K562 (cell line): ENCODE results near the gene MOB4. TPM values are rescaled to one million over a fixed set of nuclear protein-coding genes. Genes with fewer than 3 reads are reported as not detected.

ENCODE experiments used
- ATAC-seq: fragments of 200-7000 bp; cut with Tn5 transposase; 3 replicates; pipeline ENCODE4 v1.9.1; 2020; ENCODE audit warnings: moderate library complexity
- Bru-seq: library from RNA; stranded (reverse); fragments of 400-500 nt; gene quantifications from one replicate; lab custom pipeline; 2021; lab: Mats Ljungman, UMichigan
- BruChase-seq, 2 experiments: library from RNA; stranded (reverse); fragments of 400-500 nt; gene quantifications; one replicate each; lab custom pipeline; 2021; lab: Mats Ljungman, UMichigan
- BruUV-seq: library from RNA; stranded (reverse); fragments of 400-500 nt; replicated peaks from 2 replicates; lab custom pipeline; 2021; lab: Mats Ljungman, UMichigan
- CTCF ChIA-PET: fragments of 300-600 bp; formaldehyde crosslinking; extraction: SDS; loops from one replicate; lab custom pipeline; 2021; ENCODE audit warnings: low intra/inter-chr PET ratio; lab: Yijun Ruan, JAX
- POLR2A ChIA-PET: fragments of 300-600, 350-650 bp; sonication (Branson Sonifier 250); formaldehyde crosslinking; extraction: SDS; loops from one replicate; lab custom pipeline; 2021; ENCODE audit warnings: antibody characterized with exemption, inconsistent platforms; lab: Yijun Ruan, JAX
- DNase-seq, 4 experiments: peaks; one replicate each; pipeline versions ENCODE4 v3.0.0 to v3.0.0-alpha.2; 2011 to 2018; ENCODE audit warnings: low spot score in 3 of 4, mixed read lengths in 3 of 4; ENCODE audit errors: extremely low read depth in 1 of 4
- FAIRE-seq: peaks from 2 replicates; lab custom pipeline; 2011; peaks lifted over from hg19 to GRCh38; lab: Jason Lieb, UNC
- H2AFZ ChIP-seq: 2 replicates; pipeline ENCODE4 v1.6.0; 2011; ENCODE audit warnings: low read depth, low read length, control low read depth, inconsistent platforms
- H3K27ac ChIP-seq: fragments of 200-600 bp; 3 replicates; pipeline ENCODE4 v1.8.0; 2011; ENCODE audit warnings: low read depth, mild to moderate bottlenecking, control low read depth, inconsistent platforms, low read length, moderate library complexity, mixed read lengths; ENCODE audit errors: extremely low read depth
- H3K27me3 ChIP-seq, 2 experiments: fragments of 300-600 bp in 1 of 2; 2 replicates in 1 of 2; 3 replicates in 1 of 2; pipeline versions ENCODE4 v1.6.0 to v1.8.0; 2011; ENCODE audit warnings: inconsistent platforms in 2 of 2, low read length in 2 of 2, mild to moderate bottlenecking in 1 of 2, mixed read lengths in 1 of 2, moderate library complexity in 1 of 2; ENCODE audit not compliant: control insufficient read depth in 2 of 2, insufficient read depth in 2 of 2
- H3K36me3 ChIP-seq: fragments of 300-600 bp; 3 replicates; pipeline ENCODE4 v1.8.0; 2011; ENCODE audit warnings: mild to moderate bottlenecking, low read length, inconsistent platforms; ENCODE audit not compliant: control insufficient read depth, insufficient read depth
- H3K4me1 ChIP-seq, 2 experiments: fragments of 200-600 bp in 1 of 2; replicated peaks in 1 of 2; 2 replicates in 1 of 2; 3 replicates in 1 of 2; pipeline versions ENCODE4 v1.5.1 to v1.8.0; 2011; ENCODE audit warnings: inconsistent platforms in 2 of 2, low read length in 2 of 2, mild to moderate bottlenecking in 1 of 2, mixed read lengths in 1 of 2, moderate library complexity in 1 of 2; ENCODE audit not compliant: control insufficient read depth in 2 of 2, insufficient read depth in 2 of 2
- H3K4me2 ChIP-seq: 2 replicates; pipeline ENCODE4 v1.6.1; 2011; ENCODE audit warnings: low read length, control low read depth, inconsistent platforms, mixed read lengths; ENCODE audit not compliant: insufficient read depth
- H3K4me3 ChIP-seq: fragments of 200-600 bp; sonication (generic), shearing (Covaris generic); 2 replicates; pipeline ENCODE4 v1.5.1; 2016; ENCODE audit warnings: control low read depth, inconsistent platforms
- H3K79me2 ChIP-seq: fragments of 200-600 bp; 3 replicates; pipeline ENCODE4 v1.8.0; 2011; ENCODE audit warnings: low read length, inconsistent platforms; ENCODE audit not compliant: control insufficient read depth, insufficient read depth
- H3K9ac ChIP-seq, 2 experiments: 2 replicates each; pipeline versions ENCODE4 v1.6.0 to v1.6.1; 2011; ENCODE audit warnings: low read depth in 2 of 2, low read length in 2 of 2, control low read depth in 1 of 2, inconsistent platforms in 1 of 2, mild to moderate bottlenecking in 1 of 2, mixed read lengths in 1 of 2; ENCODE audit not compliant: insufficient read depth in 1 of 2
- H3K9me1 ChIP-seq: one replicate; pipeline ENCODE4 v1.6.0; 2011; ENCODE audit warnings: inconsistent platforms, mild to moderate bottlenecking, low read length, moderate library complexity; ENCODE audit not compliant: control insufficient read depth, insufficient read depth
- H3K9me3 ChIP-seq: replicated peaks from 2 replicates; pipeline ENCODE4 v1.5.1; 2011; ENCODE audit warnings: low read depth, low read length, inconsistent platforms; ENCODE audit not compliant: control insufficient read depth, insufficient read depth
- H4K20me1 ChIP-seq: replicated peaks from 2 replicates; pipeline ENCODE4 v1.6.1; 2011; ENCODE audit warnings: low read length, inconsistent platforms, mixed read lengths; ENCODE audit not compliant: control insufficient read depth, insufficient read depth
- CCAR2 ChIP-seq: fragments of 200-400 bp; formaldehyde crosslinking; IDR thresholded peaks from 2 replicates; pipeline ENCODE4 v1.6.1; 2017; ENCODE audit warnings: mild to moderate bottlenecking, low read depth, low read length
- HLTF ChIP-seq: fragments of 450-650 bp; IDR thresholded peaks from 2 replicates; pipeline ENCODE4 v1.6.1; 2016
- HNRNPH1 ChIP-seq: fragments of 200-400 bp; formaldehyde crosslinking; optimal IDR thresholded peaks from 2 replicates; pipeline ENCODE3; 2017; ENCODE audit warnings: low read depth, mild to moderate bottlenecking, low read length, moderate library complexity
- HNRNPK ChIP-seq: fragments of 200-400 bp; formaldehyde crosslinking; IDR thresholded peaks from one replicate; pipeline ENCODE4 v1.6.1; 2018; ENCODE audit warnings: mild to moderate bottlenecking, low read depth, low read length; ENCODE audit not compliant: poor library complexity, severe bottlenecking
- MCM2 ChIP-seq: fragments of 450-650 bp; IDR thresholded peaks from 2 replicates; pipeline ENCODE4 v1.6.1; 2017; ENCODE audit warnings: low read depth, mild to moderate bottlenecking
- MED1 ChIP-seq: sonication (generic); formaldehyde crosslinking; IDR thresholded peaks from 2 replicates; pipeline ENCODE4 v1.8.1; 2023; ENCODE audit warnings: missing genetic modification reagents, borderline replicate concordance
- MTA3 ChIP-seq: fragments of 450-650 bp; formaldehyde crosslinking; IDR thresholded peaks from 2 replicates; pipeline ENCODE4 v1.6.1; 2017; ENCODE audit warnings: mild to moderate bottlenecking, borderline replicate concordance
- ZSCAN32 ChIP-seq: fragments of 450-650 bp; formaldehyde crosslinking; IDR thresholded peaks from 2 replicates; pipeline ENCODE4 v1.4.0; 2020; ENCODE audit warnings: mild to moderate bottlenecking, moderate library complexity
- WGBS: fragments of 100-300 bp; shearing (Covaris generic); methylation state at CpG from one replicate; pipeline ENCODE4 v1.1.6; 2016; ENCODE audit warnings: low coverage, mixed read lengths; ENCODE audit not compliant: insufficient coverage; ENCODE audit errors: missing lambda C conversion rate; 5-methylcytosine and 5-hydroxymethylcytosine counted together
- in situ Hi-C: fragments of 300-500 bp; cut with MboI; formaldehyde crosslinking; loops from 4 replicates; pipeline ENCODE4 v1.15.0; 2018; ENCODE audit warnings: inconsistent platforms, mixed read lengths
- intact Hi-C: fragments of 100-400 bp; cut with micrococcal nuclease; formaldehyde crosslinking; loops from 2 replicates; pipeline ENCODE4 v1.14.2; 2022
- long read RNA-seq, 3 experiments: library from polyadenylated mRNA in 2 of 3; library from RNA in 1 of 3; unstranded in 2 of 3; stranded (forward) in 1 of 3; transcript quantifications; one replicate each; pipeline ENCODE4 v2.0.0, GENCODE V29; 2019 to 2022
- polyA minus RNA-seq, 3 experiments: library from RNA; depleted of rRNA, polyadenylated mRNA; stranded (reverse); fragments of >200 nt; gene quantifications; 2 replicates each; pipeline ENCODE4 v1.2.3, GENCODE V29; 2011
- polyA plus RNA-seq, 8 experiments: library from polyadenylated mRNA; depleted of rRNA in 4 of 8; stranded (reverse) in 5 of 8; unstranded in 3 of 8; fragments of >200 nt; fragmentation: Nextera tagmentation in 2 of 8; fragmentation: Illumina TruSeq in 1 of 8; extraction: Ambion mirVana in 2 of 8; extraction: Trizol in 1 of 8; gene quantifications; 2 replicates each; pipeline versions ENCODE4 v1.2.1 to v1.2.3, GENCODE V29; 2011 to 2014; ENCODE audit warnings: inconsistent platforms in 1 of 8, missing spikeins in 1 of 8
- total RNA-seq, 7 experiments: library from RNA; depleted of rRNA in 6 of 7; stranded (reverse); fragments of >200 nt in 6 of 7; fragmentation: Illumina TruSeq in 2 of 7; extraction: Trizol in 2 of 7; gene quantifications; 2 replicates each; pipeline versions ENCODE4 v1.2.1 to v1.2.3, GENCODE V29; 2011 to 2021; ENCODE audit warnings: low replicate concordance in 1 of 7

MOB4 gene
- total RNA-seq (2011; cell fraction: chromatin; rRNA removed; ENCODE audit: low replicate concordance), result 5.9 and 15.8 TPM in 2 replicates
- total RNA-seq (2011; cell fraction: nucleolus; rRNA removed), result 3.4 and 3.8 TPM in 2 replicates
- 8.1 and 16.6 TPM in 2 replicates for total RNA-seq (2011; cell fraction: nucleoplasm; rRNA removed)
- total RNA-seq (2014; rRNA removed) (12.2 and 13.5 TPM in 2 replicates), total RNA-seq (2014; rRNA removed; fragmentation: Illumina TruSeq; extraction: Trizol) (27.7 and 31.3 TPM in 2 replicates), total RNA-seq (2015; rRNA removed; fragmentation: Illumina TruSeq; extraction: Trizol) (18.1 and 21.0 TPM in 2 replicates), total RNA-seq (2021) (13.8 and 16.8 TPM in 2 replicates), polyA plus RNA-seq (2011; rRNA removed) (15.3 and 25.6 TPM in 2 replicates), polyA plus RNA-seq (2014; fragmentation: Illumina TruSeq; extraction: Trizol) (17.4 and 17.7 TPM in 2 replicates), polyA plus RNA-seq (2014; fragmentation: Nextera tagmentation; extraction: Ambion mirVana) (10 to 100 TPM; 29.6 to 30.8 TPM), polyA plus RNA-seq (2014; rRNA removed) (20.4 and 22.2 TPM in 2 replicates), polyA minus RNA-seq (2011; rRNA and poly(A)+ RNA removed) (23.7 and 28.7 TPM in 2 replicates), Bru-seq, nascent RNA (percentile 76 among the genes with signal in this experiment), BruChase-seq, experiment 1, labeled RNA remaining after a 2-hour chase (percentile 90 among the genes with signal in this experiment), BruChase-seq, experiment 2, labeled RNA remaining after a 6-hour chase (percentile 93 among the genes with signal in this experiment)
- polyA plus RNA-seq (2011; cell fraction: cytosol; rRNA removed), result 4.9 and 10.9 TPM in 2 replicates
- polyA plus RNA-seq (2011; cell fraction: nucleus; rRNA removed), result 2.2 and 3.5 TPM in 2 replicates
- polyA plus RNA-seq (2012), result 22.2 and 27.7 TPM in 2 replicates
- polyA minus RNA-seq (2011; cell fraction: cytosol; rRNA and poly(A)+ RNA removed), result 3.3 and 6.0 TPM in 2 replicates
- 4.4 and 5.3 TPM in 2 replicates for polyA minus RNA-seq (2011; cell fraction: nucleus; rRNA and poly(A)+ RNA removed)
- long read RNA-seq, experiment 1, transcript MOB4-202 (8 exons, 3,986 nt), result major isoform, 90 of 116 reads
- long read RNA-seq, experiment 1, transcript MOB4-207 (7 exons, 1,021 nt), result minor isoform, 20 of 116 reads
- long read RNA-seq, experiment 1, partial matches to known transcripts, result 1 of 116 reads
- long read RNA-seq, experiment 1, other reads (novel, unspliced or antisense), result 5 of 116 reads
- long read RNA-seq, experiment 2, transcript MOB4-202 (8 exons, 3,986 nt), result major isoform, 8 of 24 reads
- long read RNA-seq, experiment 2, partial matches to known transcripts, result 4 of 24 reads
- long read RNA-seq, experiment 2, other reads (novel, unspliced or antisense), result 11 of 24 reads
- long read RNA-seq, experiment 3, transcript MOB4-202 (8 exons, 3,986 nt), result major isoform, 22 of 30 reads
- long read RNA-seq, experiment 3, partial matches to known transcripts, result 2 of 30 reads
- long read RNA-seq, experiment 3, other reads (novel, unspliced or antisense), result 2 of 30 reads

GRCh38 chr2:197515739-197516392 is at the start of gene MOB4:
MOB4 (plus strand) TSS chr2:197516066; CDS start chr2:197516087, 21 bp downstream.
- in situ Hi-C loops, result no loop called here
- no TSS peak for BruUV-seq
- FAIRE-seq (peak; percentile 75), DNase-seq (peak; percentile 82 to 93 (median 86)), ATAC-seq (peak; percentile 95)
- H3K4me3 ChIP-seq, result peak within 1 kb of the TSS; percentile 92
- H3K4me2 ChIP-seq, result peak within 1 kb of the TSS; percentile 91
- peak within 1 kb of the TSS; percentile 83 to 99 for H3K9ac ChIP-seq
- H3K9me1 ChIP-seq, result no peaks in the 10 kb centered on the region
- H3K9me3 ChIP-seq, result no peaks in the 10 kb centered on the region; the same call in 1 of the 2 replicates
- ChIA-PET POLR2A (interaction anchor here (0.5 to 3.5 kb wide), 7 partner anchors 9 to 80 kb away, joined by 3 to 34 read pairs (median 4); partner anchors contain the start of genes HSPD1 and HSPE1), CTCF (interaction anchor here (0.6 kb wide), 1 partner anchor 187 kb away, joined by 4 read pairs; no protein-coding TSS in a partner anchor)
- H3K79me2 ChIP-seq, result peaks cover 51% of the 10 kb centered on the region
- H3K36me3 ChIP-seq, result peaks cover 4% of the 10 kb centered on the region; the same call in 1 of the 3 replicates
- no peaks in the 10 kb centered on the region for H3K27me3 ChIP-seq
- H2AFZ ChIP-seq, result peak within 1 kb of the TSS; percentile 93
- no peaks in the 10 kb centered on the region for H4K20me1 ChIP-seq
- H3K27ac ChIP-seq, result peak within 1 kb of the TSS; percentile 89
- H3K4me1 ChIP-seq, result peaks cover 14 to 24% of the 10 kb centered on the region in 2 experiments; a peak in 4 of 5 replicates
- 0% methylated on average over 24 of the region's 66 CpGs for WGBS
- intact Hi-C loops, result loop anchor here (2.0 kb wide), 1 partner anchor 15 kb away; the partner anchor contains the start of gene HSPE1
- TF ChIP-seq HNRNPK, result peak; percentile 66
- no peak for TF ChIP-seq MCM2
- no peak for TF ChIP-seq CCAR2
- peak; percentile 79; the same call in 1 of the 2 replicates for TF ChIP-seq MTA3
- TF ChIP-seq ZSCAN32 (CRISPR knock-in tag), result no peak
- no peak for TF ChIP-seq HNRNPH1
- no peak for TF ChIP-seq MED1
- no peak for TF ChIP-seq HLTF
